Thyroid gland (tissue), 4 donors: ENCODE measurements around the gene AIP. TPM values are rescaled to one million over a fixed set of nuclear protein-coding genes. Genes with fewer than 3 reads are reported as not detected.
A peak's percentile ranks its signal among the peaks of the same experiment; 100 is the strongest.
"Not testable (repeated sequence)": the region's sequence is repeated elsewhere in the genome, so short reads cannot be mapped to it uniquely, and the experiment has no call there.

ENCODE experiments used
- DNase-seq, 2 donors: peaks; one replicate each; pipeline ENCODE4 v3.0.0-alpha.2; 2019
- H3K27ac ChIP-seq, 3 donors: fragments of 200-600 bp; sonication (generic); 1 replicate in 2 of 3; 2 replicates in 1 of 3; pipeline ENCODE4 v1.5.1; 2016 to 2019; ENCODE audit warnings: mild to moderate bottlenecking in 1 of 3, moderate library complexity in 1 of 3
- H3K27me3 ChIP-seq: fragments of 200-600 bp; sonication (generic); one replicate; pipeline ENCODE4 v1.5.1; 2019
- H3K36me3 ChIP-seq, 2 donors: fragments of 200-600 bp; sonication (generic); one replicate each; pipeline ENCODE4 v1.5.1; 2016 to 2019
- H3K4me1 ChIP-seq, 2 donors: fragments of 200-600 bp; sonication (generic); one replicate each; pipeline ENCODE4 v1.5.1; 2017 to 2019
- H3K4me3 ChIP-seq, 3 donors: fragments of 200-600 bp; sonication (generic); replicated peaks in 1 of 3; 1 replicate in 2 of 3; 2 replicates in 1 of 3; pipeline ENCODE4 v1.5.1; 2016; ENCODE audit warnings: mild to moderate bottlenecking in 1 of 3
- H3K9me3 ChIP-seq: fragments of 200-600 bp; sonication (generic); one replicate; pipeline ENCODE4 v1.5.1; 2017
- CTCF ChIP-seq, 6 experiments: fragments of 200-600 bp in 3 of 6; fragments of 450-650 bp in 3 of 6; sonication (generic) in 3 of 6; IDR thresholded peaks; one replicate each; pipeline ENCODE4 v1.5.1; 2016 to 2019; ENCODE audit warnings: antibody characterized with exemption in 6 of 6, mild to moderate bottlenecking in 2 of 6, inconsistent platforms in 1 of 6, moderate library complexity in 1 of 6
- POLR2A ChIP-seq, 2 donors: fragments of 450-650 bp; IDR thresholded peaks; one replicate each; pipeline ENCODE4 v1.6.1; 2017; ENCODE audit warnings: antibody characterized with exemption in 2 of 2, mild to moderate bottlenecking in 2 of 2, moderate library complexity in 1 of 2
- WGBS, 2 donors: methylation state at CpG; one replicate each; pipeline ENCODE4 v1.1.5; 2017; 5-methylcytosine and 5-hydroxymethylcytosine counted together
- intact Hi-C: fragments of 100-400 bp; cut with DNase I; formaldehyde crosslinking; loops from one replicate; pipeline ENCODE4 v1.15.1; 2023
- total RNA-seq, 4 donors: library from RNA; depleted of rRNA; stranded (reverse); fragments of >200 nt; gene quantifications; one replicate each; pipeline ENCODE4 v1.2.3, GENCODE V29; 2016

The AIP gene
- total RNA-seq, 4 donors from 2014 or later = 58.2 to 100 (median 83.2) TPM

DNA sequence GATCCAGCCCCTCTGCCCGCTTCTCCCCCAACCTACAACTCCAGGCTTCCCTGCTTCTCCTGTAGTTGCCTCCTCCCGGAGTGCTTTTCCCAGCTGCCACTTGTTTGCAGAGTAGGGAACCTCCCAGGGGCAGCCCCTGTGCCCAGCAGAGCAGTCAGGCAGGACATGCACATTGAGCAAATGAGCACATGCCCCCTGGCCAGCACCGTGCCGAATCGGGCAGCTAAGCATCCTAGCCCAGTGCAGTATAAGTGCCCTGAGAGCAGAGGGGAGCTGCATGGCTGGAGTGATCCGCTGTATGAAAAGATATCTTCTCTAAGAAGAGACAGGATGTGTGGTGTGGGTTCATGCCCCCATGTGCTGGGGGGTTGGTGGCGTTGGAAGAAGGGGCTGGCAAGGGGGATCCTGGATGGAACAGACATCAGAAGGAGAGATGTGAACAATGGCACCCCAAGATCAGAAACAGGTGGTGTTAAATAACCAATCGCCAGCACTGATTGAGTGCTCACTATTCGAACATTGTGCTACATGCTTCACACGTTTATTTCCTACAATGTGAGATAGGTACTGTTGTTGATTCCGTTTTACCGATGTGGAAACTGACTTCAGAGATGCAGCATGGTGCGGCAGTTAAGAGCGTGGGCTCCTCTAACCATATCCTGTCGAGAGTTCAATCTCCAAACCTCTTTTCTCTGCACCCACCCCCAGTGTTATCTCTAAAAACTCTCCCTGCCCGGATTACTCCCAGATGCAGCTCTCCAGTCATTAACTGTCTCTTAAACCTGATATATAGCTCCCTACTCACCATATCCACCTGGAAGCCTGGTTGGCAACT is 1.2 kb downstream of the AIP start:
- intact Hi-C loops = no loop called here
- Histone ChIP-seq H3K4me1 (peaks cover 16 to 21% of the 10 kb centered on the region in 2 donors), H3K36me3 (peaks cover 0 to 14% of the 10 kb centered on the region in 2 donors), H3K9me3 (no peaks in the 10 kb centered on the region), H3K27ac (peak overlapping the region in 2 of 3 donors; percentile 88 to 90), H3K27me3 (no peaks in the 10 kb centered on the region), H3K4me3 (peak overlapping the region in 1 of 3 donors; percentile 42)
- TF ChIP-seq CTCF (IDR thresholded peaks at IDR 0.05) (no peak), POLR2A (IDR thresholded peaks at IDR 0.05) (no peak)
- DNase-seq = peak; percentile 90 to 92
- 60 to 68% methylated on average over 16 of the region's 16 CpGs for WGBS, 2 donors

- intact Hi-C loops = no loop called here
- Histone ChIP-seq H3K4me3 (no peak overlapping the region), H3K27ac (no peak overlapping the region), H3K9me3 (no peaks in the 10 kb centered on the region), H3K36me3 (peaks cover under 1 to 20% of the 10 kb centered on the region in 2 donors), H3K27me3 (no peaks in the 10 kb centered on the region), H3K4me1 (peaks cover 16 to 21% of the 10 kb centered on the region in 2 donors)
- no peak for DNase-seq
- WGBS, 2 donors = 78 to 91% methylated on average over 9 to 11 of the region's 11 CpGs
- TF ChIP-seq POLR2A (IDR thresholded peaks at IDR 0.05) = no peak
- no peak for TF ChIP-seq CTCF (IDR thresholded peaks at IDR 0.05)
These were observed 2.1 kb downstream of the AIP start for GRCh38 chr11:67484847-67485311.

GRCh38 chr11:67485873-67486361 is 3.1 kb downstream of the AIP start:
- H3K9me3 ChIP-seq, H3K4me3 ChIP-seq, H3K27me3 ChIP-seq, DNase-seq, H3K27ac ChIP-seq, intact Hi-C loops: not testable (repeated sequence)
- Histone ChIP-seq H3K4me1 (peaks cover 16 to 21% of the 10 kb centered on the region in 2 donors), H3K36me3 (peaks cover 11 to 29% of the 10 kb centered on the region in 2 donors)
- WGBS, 2 donors = 87 to 93% methylated on average over 7 of the region's 7 CpGs

GRCh38 chr11:67486481-67487195 is 3.8 kb downstream of the AIP start:
- intact Hi-C loops = no loop called here
- no peak overlapping the region for H3K4me3 ChIP-seq
- no peaks in the 10 kb centered on the region for H3K27me3 ChIP-seq
- TF ChIP-seq POLR2A (IDR thresholded peaks at IDR 0.05) (no peak), CTCF (IDR thresholded peaks at IDR 0.05) (no peak)
- WGBS, 2 donors = 83 to 92% methylated on average over 14 to 20 of the region's 20 CpGs
- H3K4me1 ChIP-seq = peaks cover 16 to 21% of the 10 kb centered on the region in 2 donors
- H3K9me3 ChIP-seq = no peaks in the 10 kb centered on the region
- H3K27ac ChIP-seq = no peak overlapping the region
- no peak for DNase-seq
- peaks cover 18 to 31% of the 10 kb centered on the region in 2 donors for H3K36me3 ChIP-seq

- WGBS, 2 donors = 85 to 88% methylated on average over 18 to 22 of the region's 25 CpGs
These were observed 6.5 kb downstream of the AIP start for GRCh38 chr11:67489203-67489884.

More at GRCh38 chr11:67489203-67489884, 6.5 kb downstream of the AIP start:
- H3K4me3 ChIP-seq = no peak overlapping the region
- H3K9me3 ChIP-seq = no peaks in the 10 kb centered on the region
- DNase-seq = no peak
- intact Hi-C loops = no loop called here
- no peak overlapping the region for H3K27ac ChIP-seq
- peaks cover 45 to 56% of the 10 kb centered on the region in 2 donors for H3K36me3 ChIP-seq
- no peaks in the 10 kb centered on the region for H3K27me3 ChIP-seq
- TF ChIP-seq CTCF (IDR thresholded peaks at IDR 0.05) (no peak), POLR2A (IDR thresholded peaks at IDR 0.05) (no peak)
- H3K4me1 ChIP-seq = peaks cover 3 to 9% of the 10 kb centered on the region in 2 donors
